ENCODE data around the gene NCKAP5.

The NCKAP5 gene

DNA sequence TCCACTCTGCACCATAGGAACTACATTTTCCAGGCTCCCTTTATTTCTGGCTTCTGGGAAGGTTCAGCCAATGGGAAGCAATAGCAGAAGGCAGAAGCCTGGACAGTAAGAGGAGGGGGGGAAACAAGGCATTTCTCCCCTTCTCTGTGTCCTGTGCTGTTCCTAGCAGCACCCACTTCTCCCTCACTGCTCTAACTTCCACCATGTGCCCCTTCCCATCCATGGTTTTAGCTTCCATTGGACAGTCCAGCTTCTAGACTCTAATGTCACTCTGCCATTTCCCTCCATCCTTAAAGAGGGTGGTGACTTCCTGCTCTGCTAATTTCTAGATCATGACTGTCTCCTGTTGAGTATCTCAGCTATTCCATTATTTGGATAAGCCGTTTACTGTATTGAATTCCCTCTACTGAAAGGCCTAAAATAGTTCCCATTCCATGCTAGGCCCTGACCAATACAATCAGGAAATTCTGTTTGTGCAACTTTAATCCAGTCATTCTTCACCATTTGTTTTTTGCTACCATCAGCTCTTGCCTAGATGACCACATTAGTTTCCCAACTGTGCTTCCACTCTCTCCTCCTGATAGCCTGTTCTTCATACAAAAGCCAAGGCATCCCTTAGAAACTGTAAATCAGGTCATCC is 877.5 kb downstream of the NCKAP5 start:
- no peaks in the 10 kb centered on the region for H3K27me3 ChIP-seq (ENCODE audit: insufficient read depth, poor library complexity, severe bottlenecking)
- TF ChIP-seq POLR2AphosphoS5 (IDR thresholded peaks at IDR 0.05; ENCODE audit: low read depth) (no peak), SPI1 (IDR thresholded peaks at IDR 0.05; ENCODE audit: borderline replicate concordance, low read depth) (no peak), GABPA (IDR thresholded peaks at IDR 0.05; ENCODE audit: low read depth) (no peak)
- TF ChIP-seq, protein P1, sequence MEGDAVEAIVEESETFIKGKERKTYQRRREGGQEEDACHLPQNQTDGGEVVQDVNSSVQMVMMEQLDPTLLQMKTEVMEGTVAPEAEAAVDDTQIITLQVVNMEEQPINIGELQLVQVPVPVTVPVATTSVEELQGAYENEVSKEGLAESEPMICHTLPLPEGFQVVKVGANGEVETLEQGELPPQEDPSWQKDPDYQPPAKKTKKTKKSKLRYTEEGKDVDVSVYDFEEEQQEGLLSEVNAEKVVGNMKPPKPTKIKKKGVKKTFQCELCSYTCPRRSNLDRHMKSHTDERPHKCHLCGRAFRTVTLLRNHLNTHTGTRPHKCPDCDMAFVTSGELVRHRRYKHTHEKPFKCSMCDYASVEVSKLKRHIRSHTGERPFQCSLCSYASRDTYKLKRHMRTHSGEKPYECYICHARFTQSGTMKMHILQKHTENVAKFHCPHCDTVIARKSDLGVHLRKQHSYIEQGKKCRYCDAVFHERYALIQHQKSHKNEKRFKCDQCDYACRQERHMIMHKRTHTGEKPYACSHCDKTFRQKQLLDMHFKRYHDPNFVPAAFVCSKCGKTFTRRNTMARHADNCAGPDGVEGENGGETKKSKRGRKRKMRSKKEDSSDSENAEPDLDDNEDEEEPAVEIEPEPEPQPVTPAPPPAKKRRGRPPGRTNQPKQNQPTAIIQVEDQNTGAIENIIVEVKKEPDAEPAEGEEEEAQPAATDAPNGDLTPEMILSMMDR (IDR thresholded peaks at IDR 0.05; ENCODE audit: insufficient read depth, low read length) = no peak
- TF ChIP-seq, protein P2, sequence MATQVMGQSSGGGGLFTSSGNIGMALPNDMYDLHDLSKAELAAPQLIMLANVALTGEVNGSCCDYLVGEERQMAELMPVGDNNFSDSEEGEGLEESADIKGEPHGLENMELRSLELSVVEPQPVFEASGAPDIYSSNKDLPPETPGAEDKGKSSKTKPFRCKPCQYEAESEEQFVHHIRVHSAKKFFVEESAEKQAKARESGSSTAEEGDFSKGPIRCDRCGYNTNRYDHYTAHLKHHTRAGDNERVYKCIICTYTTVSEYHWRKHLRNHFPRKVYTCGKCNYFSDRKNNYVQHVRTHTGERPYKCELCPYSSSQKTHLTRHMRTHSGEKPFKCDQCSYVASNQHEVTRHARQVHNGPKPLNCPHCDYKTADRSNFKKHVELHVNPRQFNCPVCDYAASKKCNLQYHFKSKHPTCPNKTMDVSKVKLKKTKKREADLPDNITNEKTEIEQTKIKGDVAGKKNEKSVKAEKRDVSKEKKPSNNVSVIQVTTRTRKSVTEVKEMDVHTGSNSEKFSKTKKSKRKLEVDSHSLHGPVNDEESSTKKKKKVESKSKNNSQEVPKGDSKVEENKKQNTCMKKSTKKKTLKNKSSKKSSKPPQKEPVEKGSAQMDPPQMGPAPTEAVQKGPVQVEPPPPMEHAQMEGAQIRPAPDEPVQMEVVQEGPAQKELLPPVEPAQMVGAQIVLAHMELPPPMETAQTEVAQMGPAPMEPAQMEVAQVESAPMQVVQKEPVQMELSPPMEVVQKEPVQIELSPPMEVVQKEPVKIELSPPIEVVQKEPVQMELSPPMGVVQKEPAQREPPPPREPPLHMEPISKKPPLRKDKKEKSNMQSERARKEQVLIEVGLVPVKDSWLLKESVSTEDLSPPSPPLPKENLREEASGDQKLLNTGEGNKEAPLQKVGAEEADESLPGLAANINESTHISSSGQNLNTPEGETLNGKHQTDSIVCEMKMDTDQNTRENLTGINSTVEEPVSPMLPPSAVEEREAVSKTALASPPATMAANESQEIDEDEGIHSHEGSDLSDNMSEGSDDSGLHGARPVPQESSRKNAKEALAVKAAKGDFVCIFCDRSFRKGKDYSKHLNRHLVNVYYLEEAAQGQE (IDR thresholded peaks at IDR 0.05; ENCODE audit: insufficient replicate concordance, low read depth) = no peak
- no peak for DNase-seq (ENCODE audit: low read depth in 1 of 2, low spot score in 1 of 2)
- no peak overlapping the region for H3K27ac ChIP-seq (replicated peaks)
- H3K4me3 ChIP-seq (replicated peaks; ENCODE audit: insufficient read depth, low read length) = no peak overlapping the region

DNA sequence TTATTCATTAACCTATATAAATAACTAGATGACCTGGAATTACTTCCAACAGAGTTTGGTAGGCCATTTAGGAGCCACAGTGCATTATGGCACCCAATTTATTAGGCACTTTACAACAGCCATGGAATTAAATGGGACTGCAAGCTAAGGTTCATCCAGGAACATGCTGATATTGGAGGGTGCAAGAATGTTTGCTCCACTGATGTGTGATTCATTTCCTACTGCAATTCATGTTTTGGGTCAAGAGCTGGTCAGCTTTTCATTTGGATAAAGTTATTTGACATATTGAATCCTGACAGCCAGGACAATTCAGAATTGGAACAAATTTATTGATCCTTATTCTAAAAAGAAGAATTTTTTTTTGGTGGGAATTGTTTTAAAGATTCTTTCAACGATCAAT is 886.5 kb downstream of the NCKAP5 start:
- DNase-seq (ENCODE audit: low read depth in 1 of 2, low spot score in 1 of 2) = no peak
- TF ChIP-seq, protein P1 (IDR thresholded peaks at IDR 0.05; ENCODE audit: insufficient read depth, low read length) = no peak
- TF ChIP-seq POLR2AphosphoS5 (IDR thresholded peaks at IDR 0.05; ENCODE audit: low read depth) (no peak), GABPA (IDR thresholded peaks at IDR 0.05; ENCODE audit: low read depth) (no peak), SPI1 (IDR thresholded peaks at IDR 0.05; ENCODE audit: borderline replicate concordance, low read depth) (no peak)
- TF ChIP-seq, protein P2 (IDR thresholded peaks at IDR 0.05; ENCODE audit: insufficient replicate concordance, low read depth) = no peak
- Histone ChIP-seq H3K4me3 (replicated peaks; ENCODE audit: insufficient read depth, low read length) (no peak overlapping the region), H3K27ac (replicated peaks) (no peak overlapping the region), H3K27me3 (ENCODE audit: insufficient read depth, poor library complexity, severe bottlenecking) (peaks cover 11% of the 10 kb centered on the region)

DNA sequence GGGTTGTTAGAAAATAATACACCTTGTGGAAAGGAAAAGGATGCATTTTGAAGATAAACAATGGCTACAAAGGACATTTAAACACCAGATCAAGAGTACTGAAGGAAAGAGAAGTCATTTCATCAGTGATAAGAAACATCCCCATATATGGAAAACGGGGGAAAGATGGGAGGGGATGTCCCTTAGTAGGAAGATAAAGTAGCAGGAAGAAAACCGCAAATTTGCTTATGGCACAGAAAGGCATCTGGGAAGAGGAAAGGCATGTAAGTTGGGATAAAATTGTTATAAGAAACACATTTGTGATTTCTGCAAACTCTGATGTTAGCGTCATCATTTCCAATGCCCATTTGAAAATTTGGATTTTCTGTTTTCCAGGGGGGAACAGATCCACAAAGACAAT is 887.7 kb downstream of the NCKAP5 start:
- no peak for TF ChIP-seq SPI1 (IDR thresholded peaks at IDR 0.05; ENCODE audit: borderline replicate concordance, low read depth)
- Histone ChIP-seq H3K4me3 (replicated peaks; ENCODE audit: insufficient read depth, low read length) (no peak overlapping the region), H3K27me3 (ENCODE audit: insufficient read depth, poor library complexity, severe bottlenecking) (peaks cover 11% of the 10 kb centered on the region), H3K27ac (replicated peaks) (no peak overlapping the region)
- no peak for DNase-seq (ENCODE audit: low read depth in 1 of 2, low spot score in 1 of 2)

DNA sequence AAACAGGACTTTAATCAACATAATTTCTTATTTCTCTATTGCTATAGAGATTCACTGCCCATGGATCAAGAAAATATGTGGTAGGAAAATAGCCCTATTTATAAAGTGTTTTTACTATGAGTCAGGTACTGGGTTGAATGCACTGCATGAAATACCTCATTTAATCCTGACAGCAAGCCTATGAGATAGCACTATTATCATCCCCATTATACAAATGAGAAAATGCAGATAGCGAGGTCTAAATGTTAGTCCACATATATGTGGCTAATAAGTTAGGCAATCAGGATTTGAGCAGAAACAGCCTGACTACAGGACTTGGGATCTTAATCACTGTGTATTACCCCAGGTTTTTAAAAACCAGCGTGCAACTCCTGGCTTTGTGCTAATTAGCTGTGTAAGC is 889.8 kb downstream of the NCKAP5 start:
- Histone ChIP-seq H3K4me3 (replicated peaks; ENCODE audit: insufficient read depth, low read length) (no peak overlapping the region), H3K27ac (replicated peaks) (no peak overlapping the region), H3K27me3 (ENCODE audit: insufficient read depth, poor library complexity, severe bottlenecking) (peaks cover 11% of the 10 kb centered on the region)
- TF ChIP-seq, protein P1 (IDR thresholded peaks at IDR 0.05; ENCODE audit: insufficient read depth, low read length) = no peak
- TF ChIP-seq SPI1 (IDR thresholded peaks at IDR 0.05; ENCODE audit: borderline replicate concordance, low read depth) (no peak), POLR2AphosphoS5 (IDR thresholded peaks at IDR 0.05; ENCODE audit: low read depth) (no peak), GABPA (IDR thresholded peaks at IDR 0.05; ENCODE audit: low read depth) (no peak)
- TF ChIP-seq, protein P2 (IDR thresholded peaks at IDR 0.05; ENCODE audit: insufficient replicate concordance, low read depth) = no peak
- no peak for DNase-seq (ENCODE audit: low read depth in 1 of 2, low spot score in 1 of 2)

Measured in HL-60 (cell line).